GM21447 (cell line): ENCODE results near the gene ZNF777.
"Not testable (repeated sequence)": the region's sequence is repeated elsewhere in the genome, so short reads cannot be mapped to it uniquely, and the experiment has no call there.

ENCODE experiments used
- ATAC-seq: cut with Tn5 transposase; IDR thresholded peaks from one replicate; pipeline ENCODE4 v1.9.1; 2021; ENCODE audit not compliant: unreplicated experiment

Gene ZNF777

DNA sequence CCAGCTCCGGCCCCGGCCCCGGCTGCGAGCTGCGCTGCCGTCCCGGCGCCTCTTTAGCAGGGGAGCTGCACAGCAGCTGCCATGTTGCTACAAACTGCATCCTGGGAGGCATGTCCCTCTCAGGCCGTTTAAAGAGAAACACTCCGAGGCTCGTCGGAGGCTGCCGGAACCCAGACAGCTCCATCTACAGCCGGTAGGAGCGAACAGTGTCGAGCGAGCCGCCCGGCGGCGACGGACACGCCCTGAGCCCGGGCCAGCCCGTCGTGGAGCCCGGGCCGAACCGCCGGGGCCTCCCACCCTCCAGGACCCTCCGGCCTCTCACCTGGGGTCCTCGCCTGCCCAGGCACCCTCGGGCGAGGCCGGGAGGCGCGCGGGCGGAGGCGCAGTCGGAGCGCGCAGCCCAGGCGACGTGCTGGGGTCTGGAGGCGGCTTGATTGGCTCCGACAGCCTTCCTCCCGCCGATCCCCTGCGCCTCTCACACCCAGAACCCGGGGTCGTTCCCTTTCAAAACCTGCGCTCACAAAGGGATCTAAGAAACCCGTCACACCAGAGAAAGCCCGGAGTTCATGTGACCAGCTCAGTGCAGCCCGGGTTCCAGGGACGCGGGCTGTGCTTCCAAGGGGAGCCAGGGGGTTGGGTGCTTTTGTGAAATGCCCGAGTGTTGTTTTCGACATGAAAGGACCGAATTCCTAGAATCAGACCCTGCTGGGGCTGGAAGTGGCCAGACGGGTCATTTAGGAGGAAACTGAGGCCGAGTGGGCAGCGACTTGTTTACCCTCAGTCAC is at the start of gene ZNF777:
ZNF777 (minus strand) TSS at position 570 of the 785 bp plus-strand sequence. CDS start 5,040 bp downstream, outside the sequence.
- ATAC-seq: peak; percentile 97

DNA sequence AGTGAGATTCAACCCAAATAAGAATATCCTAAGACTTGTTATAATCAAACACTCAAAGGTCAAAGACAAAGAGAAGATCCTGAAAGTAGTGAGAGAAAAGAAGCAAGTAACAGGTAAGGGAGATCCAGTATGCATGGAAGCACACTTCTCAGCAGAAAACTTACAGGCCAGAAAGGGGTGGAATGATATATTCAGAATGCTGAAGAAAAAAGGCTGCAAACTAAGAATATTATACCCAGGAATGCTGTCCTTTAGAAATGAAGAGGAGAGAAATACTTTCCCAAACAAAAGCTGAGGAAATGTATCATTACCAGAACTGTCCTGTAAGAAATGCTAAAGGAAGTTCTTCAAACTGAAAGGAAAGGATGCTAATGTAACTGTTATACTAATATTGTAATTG is 49.4 kb upstream of the ZNF777 start:
- no peak for ATAC-seq

GRCh38 chr7:149509774-149510173 is 48.9 kb upstream of the ZNF777 start:
- ATAC-seq: no peak

DNA sequence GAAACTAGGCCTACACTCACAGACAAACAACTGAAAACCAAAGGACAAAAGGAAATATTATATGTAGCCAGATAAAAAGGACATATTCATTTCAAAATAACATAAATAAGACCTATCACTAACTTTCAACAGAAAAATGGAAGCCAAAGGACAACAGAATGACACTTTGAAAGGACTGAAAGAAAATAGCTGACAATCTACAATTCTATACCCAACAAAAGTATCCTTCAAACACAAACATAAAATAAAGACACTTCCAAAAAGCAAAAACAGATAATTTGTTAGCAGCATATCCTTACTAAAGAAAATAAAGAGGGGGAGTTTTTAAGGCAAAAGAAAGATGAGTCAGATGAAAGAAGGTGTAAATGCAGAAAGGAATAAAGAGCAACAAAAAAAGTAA is 44.7 kb upstream of the ZNF777 start:
- ATAC-seq: no peak

- no peak for ATAC-seq
Observed at GRCh38 chr7:149501651-149502050, 40.8 kb upstream of the ZNF777 start.

- ATAC-seq: no peak
Observed at GRCh38 chr7:149500910-149501309, 40.0 kb upstream of the ZNF777 start.

DNA sequence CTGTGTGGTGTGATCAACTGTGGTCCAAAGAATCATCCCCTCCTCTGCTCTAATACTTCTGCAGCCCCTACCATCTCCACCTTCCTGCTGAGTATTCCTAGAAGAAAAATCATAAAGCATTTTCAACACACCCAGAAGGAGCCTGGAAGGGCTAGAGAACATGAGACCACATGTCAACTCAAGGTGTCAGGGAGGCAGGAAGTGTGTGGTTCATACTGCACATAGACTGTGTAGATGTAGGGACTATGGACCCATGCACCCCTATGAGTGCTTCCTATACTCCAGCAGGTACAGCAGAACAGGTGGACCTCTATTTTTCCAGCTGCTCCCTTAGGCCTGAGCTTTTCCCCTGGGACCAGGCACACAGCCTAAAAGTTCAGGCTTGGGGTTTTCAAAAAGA is 39.3 kb upstream of the ZNF777 start:
- ATAC-seq: no peak

GRCh38 chr7:149498811-149499210 is 37.9 kb upstream of the ZNF777 start:
- ATAC-seq: no peak

DNA sequence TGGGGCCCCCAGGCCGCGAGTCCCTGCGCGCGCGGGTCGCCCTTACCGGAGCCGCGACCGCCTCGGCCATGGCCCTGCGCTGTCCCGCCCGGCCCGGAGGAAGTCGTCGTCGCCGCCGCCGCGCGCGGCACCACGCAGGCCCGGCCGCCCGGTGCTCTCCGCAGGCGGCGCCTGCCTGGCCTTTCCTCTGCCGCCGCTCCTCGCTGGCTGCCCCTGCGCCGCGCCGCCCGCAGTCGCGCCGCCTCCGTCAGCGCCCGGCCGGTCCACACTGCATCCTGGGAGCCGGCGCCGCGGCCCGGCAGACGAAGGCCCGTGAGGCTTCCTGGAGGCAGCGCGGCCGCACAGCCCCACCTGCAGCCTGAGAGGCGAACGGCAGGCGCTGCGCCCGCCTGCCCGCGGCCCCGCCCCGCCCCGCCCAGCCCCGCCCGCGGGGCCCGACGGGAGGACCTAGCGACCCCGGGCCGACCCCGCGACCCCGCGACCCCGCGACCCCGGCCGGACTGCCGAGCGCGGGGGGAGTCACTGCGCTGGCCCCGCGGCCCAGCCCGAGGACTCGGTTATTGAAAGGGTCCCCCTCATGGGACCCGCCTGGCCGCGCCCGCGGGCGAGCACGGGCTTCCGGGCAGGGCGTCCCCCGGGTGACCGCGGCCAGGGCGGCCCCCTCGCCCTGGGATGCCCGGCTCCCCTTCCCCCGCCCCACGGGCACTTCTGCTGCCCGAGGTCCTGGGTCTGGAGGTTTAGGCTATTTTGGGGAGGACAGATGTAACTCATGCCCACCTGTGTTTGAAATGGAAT is 36.8 kb upstream of the ZNF777 start, which contains the start of gene ZNF746:
ZNF746 (minus strand) TSS at position 343 of the 795 bp plus-strand sequence; CDS start at position 70, 273 bp downstream.
- ATAC-seq: peak; percentile 93

GRCh38 chr7:149496642-149497391 is 36.0 kb upstream of the ZNF777 start:
- ATAC-seq: peak; percentile 32

GRCh38 chr7:149495785-149496641 is 35.2 kb upstream of the ZNF777 start:
- ATAC-seq: no peak

- no peak for ATAC-seq
Observed at GRCh38 chr7:149494738-149495368, 34.0 kb upstream of the ZNF777 start.

DNA sequence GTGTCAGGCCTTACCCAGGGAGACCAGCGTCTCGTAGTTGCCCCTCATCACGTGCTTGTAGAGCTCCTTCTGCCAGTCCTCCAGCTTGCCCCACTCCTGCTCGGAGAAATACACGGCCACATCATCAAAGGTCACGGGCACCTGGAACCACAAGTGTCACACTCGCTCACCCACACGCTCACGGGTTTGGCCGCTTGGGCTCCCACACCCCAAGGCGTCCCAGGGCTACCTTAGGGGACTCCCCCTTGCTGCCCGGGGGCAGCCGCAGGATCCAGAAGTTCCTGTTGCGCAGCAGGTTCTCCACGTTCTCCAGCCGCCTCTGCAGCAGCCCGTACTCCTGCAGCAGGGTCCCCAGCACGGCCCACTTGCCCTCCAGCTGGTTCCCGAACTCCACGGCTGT is 33.1 kb upstream of the ZNF777 start:
- not testable (repeated sequence) for ATAC-seq

GRCh38 chr7:149493366-149493765 is 32.5 kb upstream of the ZNF777 start:
- ATAC-seq: no peak

- ATAC-seq: no peak
Observed at GRCh38 chr7:149490083-149490760, 29.4 kb upstream of the ZNF777 start.

GRCh38 chr7:149489391-149490024 is 28.6 kb upstream of the ZNF777 start:
- no peak for ATAC-seq

GRCh38 chr7:149479568-149479967 is 18.7 kb upstream of the ZNF777 start:
- no peak for ATAC-seq

GRCh38 chr7:149478754-149479153 is 17.9 kb upstream of the ZNF777 start:
- no peak for ATAC-seq
